Panc1 (cell line): Measurements from ENCODE around the gene ZMIZ2. TPM values are rescaled to one million over a fixed set of nuclear protein-coding genes. Genes with fewer than 3 reads are reported as not detected.
A peak's percentile ranks its signal among the peaks of the same experiment; 100 is the strongest.

Experiments used
- ATAC-seq: fragments of 200-7000 bp; cut with Tn5 transposase; 2 replicates; pipeline ENCODE4 v1.9.1; 2020; ENCODE audit warnings: mild to moderate bottlenecking, moderate library complexity
- BruUV-seq: library from RNA; stranded (reverse); fragments of 400-500 nt; replicated peaks from 2 replicates; lab custom pipeline; 2021; lab: Mats Ljungman, UMichigan
- CTCF ChIA-PET: fragments of 300-600 bp; sonication (Branson Sonifier 250); formaldehyde crosslinking; loops from one replicate; lab custom pipeline; 2022; ENCODE audit warnings: antibody characterized with exemption; lab: Charles Lee
- POLR2A ChIA-PET: fragments of 300-600 bp; sonication (Branson Sonifier 250); formaldehyde crosslinking; loops from one replicate; lab custom pipeline; 2022; ENCODE audit warnings: antibody characterized with exemption; lab: Charles Lee
- DNase-seq: peaks from one replicate; pipeline ENCODE4 v3.0.0-alpha.2; 2010; ENCODE audit warnings: low read depth, low spot score
- H3K27ac ChIP-seq: 2 replicates; pipeline ENCODE4 v1.5.1; 2011; ENCODE audit warnings: mild to moderate bottlenecking, low read length, inconsistent platforms
- H3K27me3 ChIP-seq: fragments of 200-500 bp; sonication (Bioruptor generic); 2 replicates; pipeline ENCODE4 v1.6.0; 2014; ENCODE audit warnings: low read length, inconsistent platforms; ENCODE audit not compliant: control insufficient read depth, insufficient read depth
- H3K36me3 ChIP-seq: fragments of 200-500 bp; sonication (Bioruptor generic); 2 replicates; pipeline ENCODE4 v1.5.1; 2014; ENCODE audit warnings: inconsistent platforms, mild to moderate bottlenecking, low read length, moderate library complexity; ENCODE audit not compliant: control insufficient read depth, insufficient read depth
- H3K4me1 ChIP-seq: 2 replicates; pipeline ENCODE4 v1.5.1; 2011; ENCODE audit warnings: inconsistent platforms, mild to moderate bottlenecking, low read length, moderate library complexity; ENCODE audit not compliant: control insufficient read depth, insufficient read depth
- H3K4me3 ChIP-seq, 2 experiments: 2 replicates each; pipeline ENCODE4 v1.5.1; 2011 to 2012; ENCODE audit warnings: low read depth in 2 of 2, low read length in 2 of 2, mild to moderate bottlenecking in 2 of 2, inconsistent platforms in 1 of 2, moderate library complexity in 1 of 2
- H3K9me3 ChIP-seq: fragments of 200-500 bp; sonication (Bioruptor generic); 2 replicates; pipeline ENCODE4 v1.5.1; 2014; ENCODE audit warnings: low read depth, mild to moderate bottlenecking, inconsistent platforms, low read length, moderate library complexity; ENCODE audit not compliant: control insufficient read depth, insufficient read depth
- POLR2AphosphoS5 ChIP-seq: IDR thresholded peaks from 2 replicates; pipeline ENCODE4 v1.6.1; 2012; ENCODE audit warnings: mild to moderate bottlenecking, low read depth, low read length, moderate library complexity
- SIN3A ChIP-seq: IDR thresholded peaks from 2 replicates; pipeline ENCODE4 v1.6.1; 2012; ENCODE audit warnings: low read depth, mild to moderate bottlenecking, low read length, moderate library complexity, borderline replicate concordance; ENCODE audit not compliant: insufficient read depth
- TCF7L2 ChIP-seq: IDR thresholded peaks from 2 replicates; pipeline ENCODE4 v1.6.1; 2011; ENCODE audit warnings: mild to moderate bottlenecking, low read depth, low read length, inconsistent platforms
- in situ Hi-C: cut with HindIII; loops from 2 replicates; pipeline ENCODE4 v1.10.0; 2016; ENCODE audit warnings: low sequenced_read_pairs, low pct_unique_long_range_greater_than_20kb
- intact Hi-C: fragments of 100-400 bp; cut with micrococcal nuclease; formaldehyde crosslinking; loops from one replicate; pipeline ENCODE4 v1.10.0; 2022; ENCODE audit not compliant: unreplicated experiment
- total RNA-seq: library from RNA; stranded (reverse); gene quantifications from one replicate; pipeline ENCODE4 v1.2.1, GENCODE V29; 2021; ENCODE audit not compliant: unreplicated experiment
- TF ChIP-seq, protein P1 (sequence below): fragments of 450-650 bp; IDR thresholded peaks from 2 replicates; pipeline ENCODE4 v1.5.1; 2017; ENCODE audit warnings: mild to moderate bottlenecking
- TF ChIP-seq, protein P2 (sequence below), 2 experiments: IDR thresholded peaks; 2 replicates each; pipeline ENCODE4 v1.6.1; 2011 to 2012; ENCODE audit warnings: low read depth in 2 of 2, control low read depth in 1 of 2, low read length in 1 of 2, mild to moderate bottlenecking in 1 of 2, moderate library complexity in 1 of 2; ENCODE audit not compliant: insufficient read depth in 1 of 2

The ZMIZ2 gene
- total RNA-seq, 1 experiment from 2014 or later: 137 TPM

DNA sequence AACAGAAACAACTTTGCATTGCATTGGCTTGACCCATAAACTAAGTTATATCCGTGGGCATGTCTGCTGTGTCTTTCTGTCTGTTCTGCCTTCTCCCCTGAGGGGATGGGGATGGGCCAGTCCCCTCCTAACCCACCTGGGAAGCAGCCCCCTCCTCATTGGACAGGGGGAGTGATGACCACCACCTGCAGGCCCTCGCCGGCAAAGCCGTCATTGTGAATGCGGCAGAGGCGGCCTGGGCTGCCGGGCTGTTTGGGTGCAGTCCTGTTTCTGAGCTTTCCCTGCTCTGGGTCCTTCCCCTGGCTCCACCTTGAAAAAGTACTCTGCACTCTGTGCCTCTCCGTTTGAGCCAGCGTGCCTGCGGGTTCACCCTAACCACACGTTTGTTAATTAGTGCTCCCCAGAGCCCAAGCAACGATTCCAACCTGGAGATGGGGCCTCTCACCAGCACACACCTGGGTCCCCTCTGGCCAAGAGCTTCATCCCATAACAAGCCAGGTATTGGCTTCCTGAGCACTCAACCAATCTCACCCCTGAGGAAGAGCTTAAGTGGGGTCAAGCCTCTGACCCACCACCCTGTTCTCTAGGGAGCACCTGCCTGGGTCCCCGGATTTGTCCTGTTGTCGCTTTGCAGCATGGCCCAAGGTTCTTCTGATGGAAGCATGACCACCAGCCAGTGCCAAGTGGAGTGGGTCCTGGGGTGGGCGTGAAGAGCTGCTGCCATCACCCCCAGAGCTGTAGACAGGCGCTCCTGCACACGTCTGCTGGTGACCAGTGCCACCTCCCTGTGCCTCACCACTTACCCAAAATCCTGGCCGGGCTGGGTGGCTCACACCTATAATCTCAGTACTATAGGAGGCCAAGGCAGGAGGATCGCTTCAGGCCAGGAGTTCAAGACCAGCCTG, 39.4 kb upstream of the ZMIZ2 start:
- ATAC-seq (no peak), DNase-seq (no peak)
- H3K27me3 ChIP-seq: no peaks in the 10 kb centered on the region
- TF ChIP-seq, protein P1, sequence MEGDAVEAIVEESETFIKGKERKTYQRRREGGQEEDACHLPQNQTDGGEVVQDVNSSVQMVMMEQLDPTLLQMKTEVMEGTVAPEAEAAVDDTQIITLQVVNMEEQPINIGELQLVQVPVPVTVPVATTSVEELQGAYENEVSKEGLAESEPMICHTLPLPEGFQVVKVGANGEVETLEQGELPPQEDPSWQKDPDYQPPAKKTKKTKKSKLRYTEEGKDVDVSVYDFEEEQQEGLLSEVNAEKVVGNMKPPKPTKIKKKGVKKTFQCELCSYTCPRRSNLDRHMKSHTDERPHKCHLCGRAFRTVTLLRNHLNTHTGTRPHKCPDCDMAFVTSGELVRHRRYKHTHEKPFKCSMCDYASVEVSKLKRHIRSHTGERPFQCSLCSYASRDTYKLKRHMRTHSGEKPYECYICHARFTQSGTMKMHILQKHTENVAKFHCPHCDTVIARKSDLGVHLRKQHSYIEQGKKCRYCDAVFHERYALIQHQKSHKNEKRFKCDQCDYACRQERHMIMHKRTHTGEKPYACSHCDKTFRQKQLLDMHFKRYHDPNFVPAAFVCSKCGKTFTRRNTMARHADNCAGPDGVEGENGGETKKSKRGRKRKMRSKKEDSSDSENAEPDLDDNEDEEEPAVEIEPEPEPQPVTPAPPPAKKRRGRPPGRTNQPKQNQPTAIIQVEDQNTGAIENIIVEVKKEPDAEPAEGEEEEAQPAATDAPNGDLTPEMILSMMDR: no peak
- TF ChIP-seq SIN3A: no peak
- no peak for TF ChIP-seq TCF7L2
- TF ChIP-seq, protein P2, sequence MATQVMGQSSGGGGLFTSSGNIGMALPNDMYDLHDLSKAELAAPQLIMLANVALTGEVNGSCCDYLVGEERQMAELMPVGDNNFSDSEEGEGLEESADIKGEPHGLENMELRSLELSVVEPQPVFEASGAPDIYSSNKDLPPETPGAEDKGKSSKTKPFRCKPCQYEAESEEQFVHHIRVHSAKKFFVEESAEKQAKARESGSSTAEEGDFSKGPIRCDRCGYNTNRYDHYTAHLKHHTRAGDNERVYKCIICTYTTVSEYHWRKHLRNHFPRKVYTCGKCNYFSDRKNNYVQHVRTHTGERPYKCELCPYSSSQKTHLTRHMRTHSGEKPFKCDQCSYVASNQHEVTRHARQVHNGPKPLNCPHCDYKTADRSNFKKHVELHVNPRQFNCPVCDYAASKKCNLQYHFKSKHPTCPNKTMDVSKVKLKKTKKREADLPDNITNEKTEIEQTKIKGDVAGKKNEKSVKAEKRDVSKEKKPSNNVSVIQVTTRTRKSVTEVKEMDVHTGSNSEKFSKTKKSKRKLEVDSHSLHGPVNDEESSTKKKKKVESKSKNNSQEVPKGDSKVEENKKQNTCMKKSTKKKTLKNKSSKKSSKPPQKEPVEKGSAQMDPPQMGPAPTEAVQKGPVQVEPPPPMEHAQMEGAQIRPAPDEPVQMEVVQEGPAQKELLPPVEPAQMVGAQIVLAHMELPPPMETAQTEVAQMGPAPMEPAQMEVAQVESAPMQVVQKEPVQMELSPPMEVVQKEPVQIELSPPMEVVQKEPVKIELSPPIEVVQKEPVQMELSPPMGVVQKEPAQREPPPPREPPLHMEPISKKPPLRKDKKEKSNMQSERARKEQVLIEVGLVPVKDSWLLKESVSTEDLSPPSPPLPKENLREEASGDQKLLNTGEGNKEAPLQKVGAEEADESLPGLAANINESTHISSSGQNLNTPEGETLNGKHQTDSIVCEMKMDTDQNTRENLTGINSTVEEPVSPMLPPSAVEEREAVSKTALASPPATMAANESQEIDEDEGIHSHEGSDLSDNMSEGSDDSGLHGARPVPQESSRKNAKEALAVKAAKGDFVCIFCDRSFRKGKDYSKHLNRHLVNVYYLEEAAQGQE (IDR thresholded peaks at IDR 0.05; ENCODE audit: insufficient read depth in 1 of 2, low read depth in 2 of 2, low read length in 1 of 2): no peak
- no peak for TF ChIP-seq POLR2AphosphoS5
- intact Hi-C loops (no loop called here), in situ Hi-C loops (no loop called here)
- no peak overlapping the region; the same call in 1 of the 2 replicates for H3K27ac ChIP-seq
- H3K36me3 ChIP-seq: peaks cover 3% of the 10 kb centered on the region; the same call in 1 of the 2 replicates
- no peaks in the 10 kb centered on the region for H3K9me3 ChIP-seq
- CTCF ChIA-PET: no interaction called here
- no peak overlapping the region for H3K4me3 ChIP-seq
- no TSS peak for BruUV-seq
- peaks cover 32% of the 10 kb centered on the region for H3K4me1 ChIP-seq
- POLR2A ChIA-PET: interaction anchor here (0.8 kb wide), 1 partner anchor 88 kb away, joined by 6 read pairs; no protein-coding TSS in a partner anchor

- intact Hi-C loops: no loop called here
- Histone ChIP-seq H3K27me3 (no peaks in the 10 kb centered on the region), H3K4me3 (no peak overlapping the region), H3K27ac (peak overlapping the region; percentile 69), H3K4me1 (peaks cover 32% of the 10 kb centered on the region), H3K36me3 (peaks cover 3% of the 10 kb centered on the region; the same call in 1 of the 2 replicates), H3K9me3 (no peaks in the 10 kb centered on the region)
- DNase-seq (no peak), ATAC-seq (peak; percentile 9; the same call in 1 of the 2 replicates)
- ChIA-PET POLR2A (interaction anchor here (0.6 to 0.8 kb wide), 2 partner anchors 14 to 89 kb away, joined by 3 to 6 read pairs; no protein-coding TSS in a partner anchor), CTCF (interaction anchor here (0.5 to 0.7 kb wide), 2 partner anchors 16 to 136 kb away, joined by 6 to 8 read pairs; no protein-coding TSS in a partner anchor)
- in situ Hi-C loops: no loop called here
- TF ChIP-seq, protein P1: no peak
- no peak for TF ChIP-seq TCF7L2
- TF ChIP-seq POLR2AphosphoS5: no peak
- TF ChIP-seq, protein P2 (IDR thresholded peaks at IDR 0.05; ENCODE audit: insufficient read depth in 1 of 2, low read depth in 2 of 2, low read length in 1 of 2): no peak
- TF ChIP-seq SIN3A: no peak
- BruUV-seq: no TSS peak
Measured at GRCh38 chr7:44709945-44710596, 38.6 kb upstream of the ZMIZ2 start.
